DOHH2 (cell line): ENCODE measurements around the gene NDUFA12.

Source experiments
- H3F3A ChIP-seq: fragments of 200-600 bp; sonication (generic), shearing (Covaris generic); 2 replicates; pipeline ENCODE4 v1.6.0; 2016; ENCODE audit warnings: antibody characterized with exemption, mild to moderate bottlenecking; ENCODE audit not compliant: control insufficient read depth, insufficient read depth
- H3K27ac ChIP-seq: fragments of 200-600 bp; sonication (generic); 2 replicates; pipeline ENCODE4 v1.5.1; 2014; ENCODE audit warnings: low read depth, mild to moderate bottlenecking, low read length, moderate library complexity
- H3K27me3 ChIP-seq: fragments of 200-600 bp; sonication (generic); 2 replicates; pipeline ENCODE4 v1.6.1; 2014; ENCODE audit warnings: mild to moderate bottlenecking, low read length, mixed read lengths; ENCODE audit not compliant: control insufficient read depth
- H3K36me3 ChIP-seq: fragments of 200-600 bp; sonication (generic); 2 replicates; pipeline ENCODE4 v1.6.1; 2014; ENCODE audit warnings: mild to moderate bottlenecking, low read length, moderate library complexity, mixed read lengths; ENCODE audit not compliant: control insufficient read depth
- H3K4me1 ChIP-seq: fragments of 200-600 bp; sonication (generic); 2 replicates; pipeline ENCODE4 v1.6.1; 2014; ENCODE audit warnings: mild to moderate bottlenecking, low read length, mixed read lengths; ENCODE audit not compliant: control insufficient read depth
- H3K4me2 ChIP-seq: fragments of 200-600 bp; sonication (generic); 2 replicates; pipeline ENCODE4 v1.6.0; 2014; ENCODE audit warnings: mild to moderate bottlenecking, low read length, moderate library complexity
- H3K4me3 ChIP-seq: fragments of 200-600 bp; sonication (generic); 2 replicates; pipeline ENCODE4 v1.5.1; 2014; ENCODE audit warnings: mild to moderate bottlenecking, low read length, mixed read lengths
- H3K79me2 ChIP-seq: fragments of 200-600 bp; sonication (generic); 2 replicates; pipeline ENCODE4 v1.6.1; 2014; ENCODE audit warnings: mild to moderate bottlenecking, low read length, mixed read lengths; ENCODE audit not compliant: control insufficient read depth
- H3K9me2 ChIP-seq: fragments of 200-600 bp; sonication (generic); replicated peaks from 2 replicates; pipeline ENCODE4 v1.6.1; 2014; ENCODE audit warnings: mild to moderate bottlenecking, low read length, mixed read lengths; ENCODE audit not compliant: control insufficient read depth
- H3K9me3 ChIP-seq: fragments of 200-600 bp; sonication (generic); 2 replicates; pipeline ENCODE4 v1.6.1; 2014; ENCODE audit warnings: antibody characterized with exemption, low read length, mixed read lengths; ENCODE audit not compliant: control insufficient read depth, insufficient read depth
- H4K20me1 ChIP-seq: fragments of 200-600 bp; sonication (generic); 2 replicates; pipeline ENCODE4 v1.6.0; 2014; ENCODE audit warnings: low read depth, mild to moderate bottlenecking, antibody characterized with exemption, low read length, moderate library complexity; ENCODE audit not compliant: control insufficient read depth, insufficient read depth
- CTCF ChIP-seq: fragments of 200-600 bp; sonication (generic); IDR thresholded peaks from one replicate; pipeline ENCODE4 v1.5.1; 2014; ENCODE audit warnings: antibody characterized with exemption, mild to moderate bottlenecking, low read depth, low read length; ENCODE audit not compliant: poor library complexity, severe bottlenecking
- EZH2phosphoT487 ChIP-seq: fragments of 200-600 bp; sonication (generic); IDR thresholded peaks from 2 replicates; pipeline ENCODE4 v1.6.1; 2017; ENCODE audit warnings: borderline replicate concordance, mild to moderate bottlenecking, antibody characterized with exemption, low read length, moderate library complexity, mixed read lengths

Gene NDUFA12

GRCh38 chr12:94983321-94983720 is 20.2 kb downstream of the NDUFA12 start:
- H3K36me3 ChIP-seq = peaks cover 22% of the 10 kb centered on the region
- H3K9me2 ChIP-seq = no peaks in the 10 kb centered on the region
- no peaks in the 10 kb centered on the region for H3K9me3 ChIP-seq
- H3F3A ChIP-seq = no peaks in the 10 kb centered on the region
- H3K4me3 ChIP-seq = no peak overlapping the region
- no peaks in the 10 kb centered on the region for H4K20me1 ChIP-seq
- H3K4me2 ChIP-seq = no peak overlapping the region
- no peak overlapping the region for H3K27ac ChIP-seq
- peaks cover 19% of the 10 kb centered on the region for H3K79me2 ChIP-seq
- TF ChIP-seq CTCF (no peak), EZH2phosphoT487 (no peak)
- H3K27me3 ChIP-seq = no peaks in the 10 kb centered on the region
- no peaks in the 10 kb centered on the region for H3K4me1 ChIP-seq

GRCh38 chr12:94982456-94982855 is 21.0 kb downstream of the NDUFA12 start:
- Histone ChIP-seq H3K79me2 (peaks cover 25% of the 10 kb centered on the region), H3K4me3 (no peak overlapping the region), H4K20me1 (no peaks in the 10 kb centered on the region), H3K36me3 (peaks cover 21% of the 10 kb centered on the region), H3F3A (no peaks in the 10 kb centered on the region), H3K4me1 (no peaks in the 10 kb centered on the region), H3K9me2 (no peaks in the 10 kb centered on the region), H3K27me3 (no peaks in the 10 kb centered on the region), H3K4me2 (no peak overlapping the region), H3K9me3 (no peaks in the 10 kb centered on the region), H3K27ac (no peak overlapping the region)
- TF ChIP-seq CTCF = no peak
- no peak for TF ChIP-seq EZH2phosphoT487

- peaks cover 24% of the 10 kb centered on the region for H3K36me3 ChIP-seq
- no peaks in the 10 kb centered on the region for H3K27me3 ChIP-seq
- H3K9me2 ChIP-seq = no peaks in the 10 kb centered on the region
- no peak overlapping the region for H3K4me2 ChIP-seq
- no peak overlapping the region for H3K27ac ChIP-seq
- TF ChIP-seq CTCF (peak; percentile 21), EZH2phosphoT487 (no peak)
- no peaks in the 10 kb centered on the region for H3K9me3 ChIP-seq
- no peaks in the 10 kb centered on the region for H3K4me1 ChIP-seq
- H3F3A ChIP-seq = no peaks in the 10 kb centered on the region
- H3K79me2 ChIP-seq = peaks cover 25% of the 10 kb centered on the region
- no peaks in the 10 kb centered on the region for H4K20me1 ChIP-seq
- no peak overlapping the region for H3K4me3 ChIP-seq
Measured at GRCh38 chr12:94980577-94980976, 22.9 kb downstream of the NDUFA12 start.

- Histone ChIP-seq H4K20me1 (no peaks in the 10 kb centered on the region), H3F3A (no peaks in the 10 kb centered on the region), H3K79me2 (peaks cover 26% of the 10 kb centered on the region), H3K27me3 (no peaks in the 10 kb centered on the region), H3K4me2 (no peak overlapping the region), H3K9me3 (no peaks in the 10 kb centered on the region), H3K36me3 (peaks cover 24% of the 10 kb centered on the region), H3K4me3 (no peak overlapping the region), H3K9me2 (no peaks in the 10 kb centered on the region), H3K4me1 (no peaks in the 10 kb centered on the region), H3K27ac (no peak overlapping the region)
- TF ChIP-seq CTCF = no peak
- no peak for TF ChIP-seq EZH2phosphoT487
Measured at GRCh38 chr12:94979941-94980340, 23.6 kb downstream of the NDUFA12 start.
